Kidney (tissue), 14 donors: ENCODE measurements around the gene GADD45B. TPM values are rescaled to one million over a fixed set of nuclear protein-coding genes. Genes with fewer than 3 reads are reported as not detected.
"Not testable (repeated sequence)": the region's sequence is repeated elsewhere in the genome, so short reads cannot be mapped to it uniquely, and the experiment has no call there.

Source experiments
- DNase-seq, 5 donors: peaks; one replicate each; pipeline ENCODE4 v3.0.0-alpha.2; 2013 to 2020
- FAIRE-seq: peaks from 2 replicates; lab custom pipeline; 2012; peaks lifted over from hg19 to GRCh38; lab: Jason Lieb, UNC
- H3K27ac ChIP-seq, 2 donors: one replicate each; pipeline ENCODE4 v1.7.0; 2013; ENCODE audit warnings: low read depth in 2 of 2, low read length in 2 of 2, inconsistent platforms in 1 of 2
- H3K27me3 ChIP-seq: one replicate; pipeline ENCODE4 v1.7.1; 2013; ENCODE audit warnings: low read length, inconsistent platforms; ENCODE audit not compliant: control insufficient read depth, insufficient read depth
- H3K36me3 ChIP-seq, 3 donors: one replicate each; pipeline versions ENCODE4 v1.7.0 to v1.7.1; 2013; ENCODE audit warnings: low read length in 3 of 3, control low read depth in 1 of 3, inconsistent platforms in 1 of 3; ENCODE audit not compliant: insufficient read depth in 3 of 3, control insufficient read depth in 2 of 3
- H3K4me1 ChIP-seq, 3 donors: one replicate each; pipeline versions ENCODE4 v1.7.0 to v1.7.1; 2013; ENCODE audit warnings: low read length in 3 of 3, inconsistent platforms in 1 of 3, low read depth in 1 of 3; ENCODE audit not compliant: control insufficient read depth in 2 of 3, insufficient read depth in 2 of 3
- H3K4me3 ChIP-seq, 3 donors: one replicate each; pipeline versions ENCODE4 v1.7.0 to v1.8.1; 2013; ENCODE audit warnings: low read length in 3 of 3, control low read depth in 1 of 3, inconsistent platforms in 1 of 3
- H3K9ac ChIP-seq, 3 donors: one replicate each; pipeline versions ENCODE4 v1.7.0 to v1.7.1; 2013; ENCODE audit warnings: low read length in 3 of 3, control low read depth in 1 of 3, inconsistent platforms in 1 of 3
- H3K9me3 ChIP-seq, 3 donors: one replicate each; pipeline versions ENCODE4 v1.7.0 to v1.7.1; 2013; ENCODE audit warnings: low read length in 3 of 3, control low read depth in 1 of 3, inconsistent platforms in 1 of 3; ENCODE audit not compliant: control insufficient read depth in 2 of 3, insufficient read depth in 1 of 3
- intact Hi-C: fragments of 100-400 bp; cut with DNase I; formaldehyde crosslinking; loops from one replicate; pipeline ENCODE4 v1.11.1; 2022
- polyA plus RNA-seq: library from polyadenylated mRNA; stranded (reverse); fragments of 350-450 nt; fragmentation: Illumina TruSeq; extraction: RNeasy Lipid Tissue Mini Kit (QIAGEN cat#74804); gene quantifications from one replicate; pipeline ENCODE4 v1.2.3, GENCODE V29; 2014; ENCODE audit warnings: low read depth, low replicate concordance; ENCODE audit not compliant: insufficient read depth
- total RNA-seq: library from RNA; stranded (reverse); fragmentation: NEBNext Ultra II Directional; extraction: Animal tissue kit (Norgen Biotek cat#: 25700); gene quantifications from one replicate; pipeline ENCODE4 v1.2.1, GENCODE V29; 2021
- TF ChIP-seq, protein P1 (sequence below): IDR thresholded peaks from 3 replicates; pipeline ENCODE4 v1.5.1; 2012; ENCODE audit warnings: mild to moderate bottlenecking, moderate library complexity, borderline replicate concordance; ENCODE audit not compliant: insufficient read depth; ENCODE audit errors: extremely low read depth
- donor health status: control.
- donor health status: control.
- donor health status: control.
- donor health status: control.
- donor health status: control.
- donor health status: DM: yes; HTN: yes; CAD: no.
- donor health status: Normal renal cell carcinoma (clear cell type).

The GADD45B gene
- total and polyA plus RNA-seq, 2 donors from 2014 or later = 88.5 to 149 TPM

DNA sequence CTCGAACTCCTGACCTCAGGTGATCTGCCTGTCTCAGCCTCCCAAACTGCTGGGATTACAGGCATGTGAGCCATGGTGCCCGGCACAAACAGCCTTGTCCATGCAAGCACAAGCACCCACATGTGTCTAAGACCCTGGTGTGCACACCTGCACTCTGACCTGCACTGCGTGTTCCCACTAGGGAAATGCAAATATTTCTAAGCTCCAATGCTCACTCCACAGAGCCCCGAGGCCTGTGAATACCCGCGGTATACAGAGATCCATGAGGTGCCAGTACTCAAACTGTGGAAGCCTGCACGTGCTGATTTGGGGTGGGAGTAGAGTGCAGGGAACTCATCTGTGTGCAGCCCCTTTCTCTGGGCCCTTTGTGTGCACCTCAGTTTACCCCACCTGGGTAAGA lies 14.7 kb downstream of the GADD45B start:
- H3K9ac ChIP-seq = no peak overlapping the region
- FAIRE-seq (no peak), DNase-seq (no peak)
- H3K36me3 ChIP-seq = no peaks in the 10 kb centered on the region
- H3K4me1 ChIP-seq = peaks cover 0 to 28% (median 5%) of the 10 kb centered on the region in 3 donors
- intact Hi-C loops = no loop called here
- H3K27me3 ChIP-seq = peaks cover 4% of the 10 kb centered on the region
- no peak overlapping the region for H3K27ac ChIP-seq
- H3K9me3 ChIP-seq = no peaks in the 10 kb centered on the region
- H3K4me3 ChIP-seq = no peak overlapping the region
- TF ChIP-seq, protein P1, sequence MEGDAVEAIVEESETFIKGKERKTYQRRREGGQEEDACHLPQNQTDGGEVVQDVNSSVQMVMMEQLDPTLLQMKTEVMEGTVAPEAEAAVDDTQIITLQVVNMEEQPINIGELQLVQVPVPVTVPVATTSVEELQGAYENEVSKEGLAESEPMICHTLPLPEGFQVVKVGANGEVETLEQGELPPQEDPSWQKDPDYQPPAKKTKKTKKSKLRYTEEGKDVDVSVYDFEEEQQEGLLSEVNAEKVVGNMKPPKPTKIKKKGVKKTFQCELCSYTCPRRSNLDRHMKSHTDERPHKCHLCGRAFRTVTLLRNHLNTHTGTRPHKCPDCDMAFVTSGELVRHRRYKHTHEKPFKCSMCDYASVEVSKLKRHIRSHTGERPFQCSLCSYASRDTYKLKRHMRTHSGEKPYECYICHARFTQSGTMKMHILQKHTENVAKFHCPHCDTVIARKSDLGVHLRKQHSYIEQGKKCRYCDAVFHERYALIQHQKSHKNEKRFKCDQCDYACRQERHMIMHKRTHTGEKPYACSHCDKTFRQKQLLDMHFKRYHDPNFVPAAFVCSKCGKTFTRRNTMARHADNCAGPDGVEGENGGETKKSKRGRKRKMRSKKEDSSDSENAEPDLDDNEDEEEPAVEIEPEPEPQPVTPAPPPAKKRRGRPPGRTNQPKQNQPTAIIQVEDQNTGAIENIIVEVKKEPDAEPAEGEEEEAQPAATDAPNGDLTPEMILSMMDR = no peak

DNA sequence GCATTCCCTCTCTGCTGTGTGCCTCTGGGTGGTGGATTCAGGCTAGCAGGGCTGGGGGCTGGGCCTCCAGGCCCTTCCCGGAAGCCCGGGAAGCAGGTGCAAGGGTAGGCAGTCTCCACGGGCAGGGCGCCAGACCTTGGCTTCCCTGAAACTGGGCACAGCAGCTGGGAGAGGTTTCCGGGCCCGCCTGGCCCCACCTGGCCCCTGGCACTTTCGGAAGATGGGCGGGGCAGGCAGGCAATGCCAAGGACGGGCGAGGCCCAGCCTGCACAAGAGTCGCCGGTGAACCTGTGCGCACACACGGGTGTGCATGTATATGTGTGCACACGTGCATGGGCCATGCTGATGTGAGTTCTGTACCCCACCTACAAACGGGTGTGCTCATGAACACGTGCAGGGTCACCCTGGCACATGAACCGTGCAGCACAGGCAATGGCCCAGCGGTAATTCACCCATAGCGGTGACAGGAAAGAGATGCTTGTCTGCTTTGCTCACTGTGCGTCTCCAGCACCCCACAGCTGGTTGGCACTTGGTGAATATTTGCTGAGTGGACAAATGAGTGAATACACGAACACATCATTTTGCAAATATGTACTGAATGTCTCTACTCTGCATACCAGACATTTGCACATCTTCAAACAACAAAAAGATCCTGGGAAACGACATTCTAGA lies 15.3 kb downstream of the GADD45B start:
- H3K27me3 ChIP-seq = peaks cover 4% of the 10 kb centered on the region
- H3K9me3 ChIP-seq = no peaks in the 10 kb centered on the region
- no peak overlapping the region for H3K9ac ChIP-seq
- H3K4me3 ChIP-seq = no peak overlapping the region
- H3K36me3 ChIP-seq = no peaks in the 10 kb centered on the region
- TF ChIP-seq, protein P1 = no peak
- peak overlapping the region in 1 of 2 donors; percentile 23 for H3K27ac ChIP-seq
- no peak for FAIRE-seq
- intact Hi-C loops = no loop called here
- H3K4me1 ChIP-seq = peaks cover 0 to 33% (median 11%) of the 10 kb centered on the region in 3 donors
- peak in 3 of 5 donors; percentile 27 to 96 (median 56) for DNase-seq

DNA sequence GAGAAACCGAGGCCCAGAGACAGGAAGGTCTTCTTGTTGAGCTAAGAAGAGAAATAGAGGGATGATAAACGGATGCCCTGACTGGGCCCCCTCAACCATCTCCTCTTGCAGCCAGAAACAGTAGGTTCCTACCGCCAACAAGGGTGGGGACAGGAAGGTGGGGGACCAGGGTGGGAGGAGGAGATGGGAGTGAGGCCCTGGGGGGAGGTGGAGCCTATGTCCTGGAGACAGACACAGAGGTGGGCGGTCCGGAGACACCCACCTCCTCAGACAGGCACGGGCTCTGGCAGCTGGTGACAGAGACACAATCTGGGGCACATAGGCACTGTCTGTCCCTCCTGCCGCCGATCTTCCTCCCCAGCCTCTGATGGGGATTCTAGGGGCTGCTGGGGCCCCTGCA lies 16.9 kb downstream of the GADD45B start:
- no peak overlapping the region for H3K27ac ChIP-seq
- no peak overlapping the region for H3K4me3 ChIP-seq
- no peak for FAIRE-seq
- TF ChIP-seq, protein P1 = no peak
- no peak for DNase-seq
- peaks cover 0 to 33% (median 11%) of the 10 kb centered on the region in 3 donors for H3K4me1 ChIP-seq
- no peak overlapping the region for H3K9ac ChIP-seq
- intact Hi-C loops = no loop called here
- no peaks in the 10 kb centered on the region for H3K9me3 ChIP-seq
- no peaks in the 10 kb centered on the region for H3K36me3 ChIP-seq
- peaks cover 4% of the 10 kb centered on the region for H3K27me3 ChIP-seq

DNA sequence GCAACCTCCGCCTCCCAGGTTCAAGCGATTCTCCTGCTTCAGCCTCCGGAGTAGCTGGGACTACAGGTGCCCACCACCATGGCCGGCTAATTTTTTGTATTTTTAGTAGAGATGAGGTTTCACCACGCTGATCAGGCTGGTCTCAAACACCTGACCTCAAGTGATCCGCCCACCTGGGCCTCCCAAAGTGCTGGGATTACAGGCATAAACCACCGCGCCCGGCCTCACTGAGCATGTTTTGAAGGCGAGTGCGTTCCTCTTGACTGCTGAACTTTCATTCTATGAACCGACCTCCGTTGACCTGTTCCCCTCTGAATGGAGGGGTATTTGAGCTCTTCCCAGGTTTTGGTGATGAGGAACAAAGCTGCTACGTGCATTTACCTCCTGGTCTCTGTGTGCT lies 17.5 kb downstream of the GADD45B start:
- H3K27me3 ChIP-seq, H3K36me3 ChIP-seq, DNase-seq, H3K27ac ChIP-seq, intact Hi-C loops, FAIRE-seq, H3K4me3 ChIP-seq, H3K9ac ChIP-seq, H3K9me3 ChIP-seq: not testable (repeated sequence)
- H3K4me1 ChIP-seq = peaks cover 0 to 33% (median 11%) of the 10 kb centered on the region in 3 donors
